Subcutaneous adipose tissue (tissue), 4 donors: ENCODE measurements around the gene SCUBE2. TPM values are rescaled to one million over a fixed set of nuclear protein-coding genes. Genes with fewer than 3 reads are reported as not detected.

ENCODE experiments used
- CTCF ChIP-seq: fragments of 450-650 bp; IDR thresholded peaks from one replicate; pipeline ENCODE4 v1.5.1; 2016; ENCODE audit warnings: low read depth, mild to moderate bottlenecking, control low read depth, antibody characterized with exemption, moderate library complexity
- total RNA-seq, 4 donors: library from RNA; depleted of rRNA; stranded (reverse); fragments of >200 nt; gene quantifications; one replicate each; pipeline ENCODE4 v1.1.0, GENCODE V29; 2016

Gene SCUBE2
- 10 to 100 TPM; 16.6 to 55.2 (median 31.9) TPM for total RNA-seq

- TF ChIP-seq CTCF: no peak
Observed at GRCh38 chr11:9091044-9091922, at the start of gene SCUBE2. SCUBE2 (minus strand) TSS chr11:9091599; CDS start chr11:9091528, 71 bp downstream.

GRCh38 chr11:9141186-9141585 lies 49.8 kb upstream of the SCUBE2 start:
- TF ChIP-seq CTCF: no peak

- no peak for TF ChIP-seq CTCF
Observed at GRCh38 chr11:9139628-9140357, 48.4 kb upstream of the SCUBE2 start.

- TF ChIP-seq CTCF: no peak
Observed at GRCh38 chr11:9138612-9139579, 47.5 kb upstream of the SCUBE2 start.

GRCh38 chr11:9138133-9138453 lies 46.7 kb upstream of the SCUBE2 start:
- no peak for TF ChIP-seq CTCF

GRCh38 chr11:9137293-9138132 lies 46.1 kb upstream of the SCUBE2 start:
- TF ChIP-seq CTCF: no peak
